Stimulated activated CD8-positive, alpha-beta memory T cell treated with anti-CD3 and anti-CD28 coated beads, Interleukin-2, amount 100 ng/mL, for 1 hour (primary cell): ENCODE results near the gene CSGALNACT2.
"Not testable (repeated sequence)": the region's sequence is repeated elsewhere in the genome, so short reads cannot be mapped to it uniquely, and the experiment has no call there.

ENCODE experiments used
- DNase-seq, 2 donors: peaks; one replicate each; pipeline ENCODE4 v3.0.0-alpha.2; 2020; ENCODE audit warnings: low read depth in 2 of 2

CSGALNACT2 gene, protein sequence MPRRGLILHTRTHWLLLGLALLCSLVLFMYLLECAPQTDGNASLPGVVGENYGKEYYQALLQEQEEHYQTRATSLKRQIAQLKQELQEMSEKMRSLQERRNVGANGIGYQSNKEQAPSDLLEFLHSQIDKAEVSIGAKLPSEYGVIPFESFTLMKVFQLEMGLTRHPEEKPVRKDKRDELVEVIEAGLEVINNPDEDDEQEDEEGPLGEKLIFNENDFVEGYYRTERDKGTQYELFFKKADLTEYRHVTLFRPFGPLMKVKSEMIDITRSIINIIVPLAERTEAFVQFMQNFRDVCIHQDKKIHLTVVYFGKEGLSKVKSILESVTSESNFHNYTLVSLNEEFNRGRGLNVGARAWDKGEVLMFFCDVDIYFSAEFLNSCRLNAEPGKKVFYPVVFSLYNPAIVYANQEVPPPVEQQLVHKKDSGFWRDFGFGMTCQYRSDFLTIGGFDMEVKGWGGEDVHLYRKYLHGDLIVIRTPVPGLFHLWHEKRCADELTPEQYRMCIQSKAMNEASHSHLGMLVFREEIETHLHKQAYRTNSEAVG

DNA sequence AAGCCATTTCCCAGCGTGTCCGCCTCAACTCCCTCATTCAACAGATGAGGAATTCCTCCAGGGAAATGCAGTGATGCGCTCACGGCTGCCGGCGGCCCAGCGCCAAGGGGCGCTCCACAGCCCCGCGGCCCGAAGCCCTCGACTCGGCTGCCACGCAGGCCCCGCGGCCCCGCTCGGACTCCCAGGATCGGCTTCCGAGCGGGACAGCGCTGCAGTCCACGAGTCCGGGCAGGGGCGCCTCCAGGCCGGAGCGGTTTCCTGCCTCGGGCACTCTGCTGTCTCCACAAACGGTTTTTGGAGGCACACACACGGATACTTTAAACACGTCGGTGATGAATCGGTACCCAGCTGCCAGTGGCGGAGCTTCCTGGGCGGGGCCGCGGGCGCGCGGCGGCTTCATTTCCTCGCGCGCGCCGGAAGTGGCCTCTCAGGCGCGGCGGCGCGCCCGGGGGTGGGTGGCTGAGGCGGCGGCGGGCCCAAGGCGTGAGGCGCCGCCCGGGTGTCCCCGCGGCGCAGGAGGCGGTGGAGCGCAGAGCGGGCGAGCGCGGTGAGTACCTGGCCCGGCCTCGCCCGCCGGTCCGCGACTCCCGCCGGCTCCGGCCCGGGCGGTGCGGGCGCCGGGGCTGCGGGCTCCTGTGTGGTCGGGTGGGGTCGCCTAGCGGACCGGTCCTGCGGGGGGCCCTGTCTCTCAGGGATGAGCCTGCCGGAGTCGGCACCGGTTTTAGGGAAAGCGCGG is at the start of gene CSGALNACT2:
TSS of gene CSGALNACT2 (plus strand) at position 425 of the 736 bp plus-strand sequence. CDS start 16,705 bp downstream, outside the sequence.
- DNase-seq, result peak; percentile 77

GRCh38 chr10:43089519-43089918 is 48.7 kb upstream of the CSGALNACT2 start:
- no peak for DNase-seq

GRCh38 chr10:43090188-43090587 is 48.1 kb upstream of the CSGALNACT2 start:
- DNase-seq, result no peak

DNA sequence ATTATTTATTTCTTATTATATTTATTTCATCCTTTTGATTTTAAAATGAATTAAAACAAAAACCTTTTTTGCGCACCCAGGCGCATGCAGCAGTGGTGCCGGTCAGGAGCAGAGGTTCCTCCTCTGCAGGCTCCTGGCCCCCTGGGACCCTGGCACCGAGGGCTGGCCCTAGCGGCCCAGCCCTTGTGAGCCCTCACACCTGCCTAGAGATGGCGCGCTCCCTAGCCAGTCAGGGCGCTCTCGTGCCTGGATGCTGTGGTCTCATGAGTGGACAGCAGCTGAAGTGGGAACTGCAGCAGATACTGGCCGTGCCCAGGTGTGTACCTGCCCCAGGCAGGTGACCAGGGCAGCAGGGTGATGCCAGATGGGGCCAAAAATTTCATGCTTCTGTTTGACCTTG is 47.6 kb upstream of the CSGALNACT2 start:
- no peak for DNase-seq

DNA sequence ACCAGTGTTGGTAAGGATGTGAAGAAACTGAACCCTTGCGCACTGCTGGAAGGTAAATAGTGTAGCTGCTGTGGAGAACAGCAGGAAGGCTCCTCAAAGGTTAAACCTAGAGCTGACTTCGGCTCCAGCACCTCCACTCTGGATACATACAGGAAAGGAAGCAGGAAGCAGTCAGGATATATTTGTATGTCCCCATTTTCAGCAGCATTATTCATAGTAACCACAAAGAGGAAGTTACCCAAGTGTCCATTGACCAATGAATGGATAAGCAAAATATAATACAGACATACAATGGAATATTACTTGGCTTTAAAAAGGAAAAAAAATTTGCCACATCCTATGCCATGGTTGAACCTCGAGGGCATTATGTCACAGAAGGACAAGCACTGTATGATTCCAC is 46.4 kb upstream of the CSGALNACT2 start:
- DNase-seq, result no peak

DNA sequence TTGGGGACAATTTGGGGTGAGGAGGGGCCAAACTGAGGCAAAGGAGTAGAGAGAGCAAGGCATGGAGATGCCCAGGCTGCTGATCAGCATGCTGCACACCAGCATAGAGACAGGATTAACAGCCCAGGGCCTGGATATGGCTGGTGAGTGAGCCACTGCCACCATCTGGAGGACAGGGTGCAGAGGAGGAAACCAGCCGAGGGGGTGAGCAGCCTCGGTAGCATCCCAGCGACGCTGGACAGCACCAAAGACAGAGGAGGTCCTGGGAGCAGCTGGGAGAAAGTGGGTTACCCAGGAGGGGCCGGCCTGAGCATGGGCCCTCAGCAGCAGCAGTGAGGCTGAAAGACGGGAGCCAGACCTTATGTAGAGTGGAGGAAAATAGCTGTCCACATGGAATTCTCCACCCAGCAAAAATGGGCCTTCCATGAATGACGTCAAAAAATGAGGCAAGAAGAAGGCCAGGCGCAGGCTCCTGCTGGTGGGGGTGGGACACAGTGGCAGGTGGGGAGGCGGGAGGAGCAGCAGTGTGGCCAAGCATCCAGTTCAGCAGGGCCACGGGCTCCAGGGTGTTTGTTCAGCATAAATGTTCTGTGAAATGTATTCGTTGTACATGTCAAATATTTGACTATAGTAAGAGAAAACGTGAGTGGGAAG is 44.7 kb upstream of the CSGALNACT2 start:
- DNase-seq, result no peak

- DNase-seq, result no peak
These were observed 44.2 kb upstream of the CSGALNACT2 start for GRCh38 chr10:43094085-43094484.

GRCh38 chr10:43099339-43099738 is 38.9 kb upstream of the CSGALNACT2 start:
- not testable (repeated sequence) for DNase-seq

GRCh38 chr10:43099928-43100327 is 38.3 kb upstream of the CSGALNACT2 start:
- no peak for DNase-seq

DNA sequence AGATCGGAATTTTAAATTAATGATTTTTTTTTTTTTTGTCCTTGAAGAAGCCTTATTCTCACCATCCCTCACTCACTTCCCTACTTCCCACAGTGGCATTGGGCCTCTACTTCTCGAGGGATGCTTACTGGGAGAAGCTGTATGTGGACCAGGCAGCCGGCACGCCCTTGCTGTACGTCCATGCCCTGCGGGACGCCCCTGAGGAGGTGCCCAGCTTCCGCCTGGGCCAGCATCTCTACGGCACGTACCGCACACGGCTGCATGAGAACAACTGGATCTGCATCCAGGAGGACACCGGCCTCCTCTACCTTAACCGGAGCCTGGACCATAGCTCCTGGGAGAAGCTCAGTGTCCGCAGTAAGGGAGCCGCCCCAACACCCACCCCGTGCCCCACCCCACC is 37.9 kb upstream of the CSGALNACT2 start:
- DNase-seq, result no peak

- no peak for DNase-seq
These were observed 36.0 kb upstream of the CSGALNACT2 start for GRCh38 chr10:43102063-43102828.

DNA sequence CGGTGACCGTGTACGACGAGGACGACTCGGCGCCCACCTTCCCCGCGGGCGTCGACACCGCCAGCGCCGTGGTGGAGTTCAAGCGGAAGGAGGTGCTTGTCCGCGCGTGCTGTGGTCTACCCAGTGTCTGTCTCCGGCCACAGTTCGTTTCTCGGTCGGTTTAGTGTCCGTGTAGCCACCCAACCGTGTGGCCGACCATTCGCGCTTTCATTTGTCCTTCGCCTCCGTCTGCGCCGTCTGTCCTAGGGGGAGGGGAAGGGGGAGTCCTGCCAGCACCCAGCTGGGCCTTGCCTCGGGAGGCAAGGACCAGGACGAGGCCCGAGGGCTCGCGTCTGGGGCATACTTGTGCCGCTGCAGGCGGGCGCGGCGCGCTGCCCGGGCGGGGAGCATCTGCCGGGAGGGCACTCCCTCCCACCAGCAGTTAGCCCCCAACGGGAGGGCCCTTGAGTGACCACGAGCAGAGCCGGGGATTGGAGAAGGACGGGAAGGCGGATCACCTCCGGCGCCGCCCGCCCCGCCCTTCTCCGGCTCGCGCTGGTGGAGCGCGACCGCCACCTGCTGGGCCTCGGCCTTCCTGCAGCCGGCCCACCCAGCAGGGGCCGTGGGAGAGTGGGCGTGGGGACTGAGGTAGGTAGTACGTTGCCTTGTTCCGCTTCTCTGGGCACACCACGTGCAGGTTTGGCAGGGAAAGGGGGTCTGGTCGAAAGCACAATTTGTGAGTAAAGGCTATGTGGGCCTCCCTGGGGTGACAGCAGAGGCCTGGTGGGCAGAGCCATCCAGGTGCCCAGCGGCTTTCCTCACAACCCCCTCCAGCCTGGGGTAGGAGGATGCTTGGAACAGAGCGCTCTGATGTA is 32.9 kb upstream of the CSGALNACT2 start:
- DNase-seq, result peak; percentile 58 to 60

DNA sequence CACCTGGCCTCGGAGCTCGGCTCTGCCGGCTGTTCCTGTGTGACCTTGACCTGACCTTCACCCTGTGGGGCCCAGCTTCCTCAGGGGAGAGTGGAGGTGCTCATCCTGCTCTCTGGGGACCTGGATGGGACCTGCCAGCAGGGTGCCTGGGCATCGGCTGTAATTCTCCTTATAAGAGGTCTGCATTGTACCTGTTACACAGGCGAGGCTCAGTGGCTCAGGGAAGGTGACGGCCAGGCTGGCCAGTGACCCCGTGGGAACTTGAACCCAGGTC is 32.4 kb upstream of the CSGALNACT2 start:
- DNase-seq, result no peak

DNA sequence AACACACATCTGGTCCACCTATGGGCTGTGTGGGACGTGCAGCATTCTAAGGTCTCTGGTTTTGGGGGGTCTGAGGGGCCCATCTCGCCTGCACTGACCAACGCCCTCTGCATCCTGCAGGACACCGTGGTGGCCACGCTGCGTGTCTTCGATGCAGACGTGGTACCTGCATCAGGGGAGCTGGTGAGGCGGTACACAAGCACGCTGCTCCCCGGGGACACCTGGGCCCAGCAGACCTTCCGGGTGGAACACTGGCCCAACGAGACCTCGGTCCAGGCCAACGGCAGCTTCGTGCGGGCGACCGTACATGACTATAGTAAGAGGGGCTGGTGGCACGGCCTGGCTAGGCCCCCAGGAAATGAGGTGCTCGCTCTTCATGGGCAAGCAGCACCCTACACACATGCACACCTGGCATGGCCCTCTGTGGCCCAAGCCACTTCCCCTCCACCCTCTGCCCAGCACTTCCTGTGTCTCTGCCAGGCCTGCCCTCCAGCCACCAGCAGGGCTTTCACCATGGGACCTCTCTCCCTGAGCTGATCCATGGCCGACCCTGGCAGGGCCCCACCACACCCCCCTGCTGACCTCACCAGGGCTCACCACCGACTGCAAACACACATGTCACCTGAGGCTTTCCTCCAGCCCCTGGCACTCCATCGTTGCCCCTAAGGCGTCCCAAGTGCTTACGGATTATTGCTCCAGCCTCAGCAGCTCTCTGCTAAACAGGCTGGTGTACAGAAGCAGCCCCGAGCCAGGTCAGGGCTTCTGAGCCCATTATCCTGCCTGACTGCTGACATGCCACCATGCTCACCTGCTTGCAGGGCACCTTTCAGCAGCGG is 31.8 kb upstream of the CSGALNACT2 start:
- DNase-seq, result no peak

DNA sequence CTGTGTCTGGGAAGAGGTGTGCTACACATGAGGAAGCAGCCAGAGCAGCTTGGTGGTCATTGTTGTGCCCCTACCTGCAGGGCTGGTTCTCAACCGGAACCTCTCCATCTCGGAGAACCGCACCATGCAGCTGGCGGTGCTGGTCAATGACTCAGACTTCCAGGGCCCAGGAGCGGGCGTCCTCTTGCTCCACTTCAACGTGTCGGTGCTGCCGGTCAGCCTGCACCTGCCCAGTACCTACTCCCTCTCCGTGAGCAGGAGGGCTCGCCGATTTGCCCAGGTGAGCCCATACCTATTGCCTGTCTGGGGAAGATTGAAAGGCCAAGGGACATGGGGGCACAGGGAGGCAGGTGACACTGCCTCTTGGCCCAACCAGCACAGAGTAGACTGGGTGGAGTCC is 29.3 kb upstream of the CSGALNACT2 start:
- DNase-seq, result no peak

- no peak for DNase-seq
These were observed 28.5 kb upstream of the CSGALNACT2 start for GRCh38 chr10:43109671-43110249.

- no peak for DNase-seq
These were observed 27.7 kb upstream of the CSGALNACT2 start for GRCh38 chr10:43110338-43111071.

GRCh38 chr10:43111101-43111500 is 27.1 kb upstream of the CSGALNACT2 start:
- no peak for DNase-seq
